Prostate gland (tissue), 2 donors: Measurements from ENCODE around the gene ENOX1. TPM values are rescaled to one million over a fixed set of nuclear protein-coding genes. Genes with fewer than 3 reads are reported as not detected.

Experiments
- DNase-seq: peaks from one replicate; pipeline ENCODE4 v3.0.0-alpha.2; 2019; ENCODE audit warnings: low spot score
- H3K27ac ChIP-seq, 2 donors: fragments of 200-600 bp; sonication (generic); 2 replicates each; pipeline ENCODE4 v1.5.1; 2017 to 2019
- H3K27me3 ChIP-seq: fragments of 200-600 bp; sonication (generic); replicated peaks from 2 replicates; pipeline ENCODE4 v1.5.1; 2019; ENCODE audit not compliant: insufficient read depth
- H3K36me3 ChIP-seq, 2 donors: fragments of 200-600 bp; sonication (generic); 1 replicate in 1 of 2; 2 replicates in 1 of 2; pipeline versions ENCODE4 v1.5.1 to v1.8.1; 2017 to 2019
- H3K4me1 ChIP-seq: fragments of 200-600 bp; sonication (generic); replicated peaks from 2 replicates; pipeline ENCODE4 v1.5.1; 2019
- H3K4me3 ChIP-seq, 2 donors: fragments of 200-600 bp; sonication (generic); 2 replicates each; pipeline ENCODE4 v1.5.1; 2017 to 2019
- H3K9me3 ChIP-seq: fragments of 200-600 bp; sonication (generic); 2 replicates; pipeline ENCODE4 v1.5.1; 2017
- CTCF ChIP-seq, 4 experiments: fragments of 200-600 bp in 2 of 4; fragments of 450-650 bp in 2 of 4; sonication (generic) in 2 of 4; IDR thresholded peaks; 1 replicate in 3 of 4; 2 replicates in 1 of 4; pipeline ENCODE4 v1.5.1; 2016 to 2019; ENCODE audit warnings: antibody characterized with exemption in 4 of 4, mild to moderate bottlenecking in 2 of 4, moderate library complexity in 2 of 4
- POLR2A ChIP-seq: fragments of 450-650 bp; IDR thresholded peaks from one replicate; pipeline ENCODE4 v1.6.1; 2016; ENCODE audit warnings: antibody characterized with exemption, mild to moderate bottlenecking
- POLR2AphosphoS5 ChIP-seq: sonication (generic); formaldehyde crosslinking; IDR thresholded peaks from one replicate; pipeline ENCODE4 v1.6.1; 2017; ENCODE audit warnings: antibody characterized with exemption
- WGBS: methylation state at CpG from one replicate; pipeline ENCODE4 v1.1.5; 2018; 5-methylcytosine and 5-hydroxymethylcytosine counted together
- intact Hi-C: fragments of 100-400 bp; cut with DNase I; formaldehyde crosslinking; loops from one replicate; pipeline ENCODE4 v1.14.2; 2022
- small RNA-seq, 2 donors: library from RNA; depleted of rRNA; stranded (forward); fragments of <200 nt; gene quantifications; one replicate each; pipeline ENCODE3, GENCODE V24; 2016
- total RNA-seq, 2 donors: library from RNA; depleted of rRNA; stranded (reverse); fragments of >200 nt; gene quantifications; one replicate each; pipeline ENCODE4 v1.1.0, GENCODE V29; 2016

The ENOX1 gene
- total RNA-seq, 2 donors from 2014 or later = 4.5 to 5.3 TPM

GRCh38 chr13:43167731-43168130, 619.0 kb downstream of the ENOX1 start:
- DNase-seq = no peak
- Histone ChIP-seq H3K27ac (no peak overlapping the region), H3K4me3 (no peak overlapping the region), H3K36me3 (no peaks in the 10 kb centered on the region), H3K27me3 (no peaks in the 10 kb centered on the region), H3K9me3 (no peaks in the 10 kb centered on the region), H3K4me1 (no peaks in the 10 kb centered on the region)
- TF ChIP-seq CTCF (IDR thresholded peaks at IDR 0.05) (no peak), POLR2A (no peak)
- intact Hi-C loops = no loop called here
- WGBS = 65% methylated on average over 2 of the region's 2 CpGs

GRCh38 chr13:43166644-43167457, 619.9 kb downstream of the ENOX1 start:
- Histone ChIP-seq H3K27ac (no peak overlapping the region), H3K9me3 (no peaks in the 10 kb centered on the region), H3K27me3 (no peaks in the 10 kb centered on the region), H3K36me3 (no peaks in the 10 kb centered on the region), H3K4me1 (no peaks in the 10 kb centered on the region), H3K4me3 (no peak overlapping the region)
- 71% methylated on average over 6 of the region's 6 CpGs for whole genome bisulfite sequencing
- no peak for TF ChIP-seq POLR2AphosphoS5
- no peak for TF ChIP-seq POLR2A
- TF ChIP-seq CTCF (IDR thresholded peaks at IDR 0.05) = no peak
- intact Hi-C loops = no loop called here
- no peak for DNase-seq

Small RNA genes lying within 50 kb of the gene (small RNA-seq; reads per million reads assigned to genes)
- gene AL162713.1 = 0 reads per million in 2 donors

Other genes with a start within 250 kb of the ENOX1 start
- 10 to 100 TPM; 13.8 to 14.1 TPM for gene CCDC122, start 92.8 kb upstream of the ENOX1 start, total RNA-seq
- gene LACC1, start 92.9 kb upstream of the ENOX1 start, total RNA-seq = 10 to 100 TPM in 1 of 2 donors, 1 to 10 TPM in 1; 8.6 to 27.8 TPM